Measurements from ENCODE around the gene TFE3.

DNA sequence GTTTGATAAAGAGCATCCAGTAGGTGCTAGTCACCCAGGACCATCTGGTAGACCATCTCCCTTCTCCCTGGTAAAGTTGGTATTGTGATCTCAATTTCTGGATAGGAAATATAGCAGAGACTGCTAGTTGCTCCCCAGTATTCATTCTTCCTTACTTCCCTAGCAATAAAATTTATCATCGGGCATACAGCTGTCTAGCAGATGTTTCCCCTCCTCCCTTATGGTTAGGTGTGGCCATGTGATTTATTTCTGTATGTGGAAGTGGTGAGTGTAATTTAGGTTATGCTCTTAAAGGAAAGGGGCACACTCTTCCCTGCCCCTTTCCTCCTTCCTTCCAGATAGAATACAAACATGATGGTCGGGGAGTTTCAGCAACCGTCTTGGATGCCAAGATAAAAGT lies 59.3 kb downstream of the TFE3 start:
- TF ChIP-seq EZH2phosphoT487 (IDR thresholded peaks at IDR 0.05; ENCODE audit: insufficient read depth, low read depth) (no peak), EZH2 (IDR thresholded peaks at IDR 0.05; ENCODE audit: insufficient read depth, poor library complexity, severe bottlenecking) (no peak)

All from GM23248 (cell line).